Mesothelial cell of epicardium (in vitro differentiated cells): Measurements from ENCODE around the gene ARL3. TPM values are rescaled to one million over a fixed set of nuclear protein-coding genes. Genes with fewer than 3 reads are reported as not detected.
A peak's percentile ranks its signal among the peaks of the same experiment; 100 is the strongest.

Experiments
- DNase-seq, 2 experiments: peaks; one replicate each; pipeline ENCODE4 v3.0.0; 2021; ENCODE audit warnings: low spot score in 2 of 2; ENCODE audit not compliant: unreplicated experiment in 2 of 2
- H3K27ac Mint-ChIP-seq: 2 replicates; pipeline ENCODE4 v1.8.0; 2021; ENCODE audit warnings: mixed read lengths
- H3K27me3 Mint-ChIP-seq: 2 replicates; pipeline ENCODE4 v1.8.0; 2021; ENCODE audit warnings: low read depth, mixed read lengths
- H3K36me3 Mint-ChIP-seq: 2 replicates; pipeline ENCODE4 v1.8.0; 2021; ENCODE audit warnings: mixed read lengths
- H3K4me1 Mint-ChIP-seq: 2 replicates; pipeline ENCODE4 v1.8.0; 2021; ENCODE audit warnings: mixed read lengths
- H3K4me3 Mint-ChIP-seq: 2 replicates; pipeline ENCODE4 v1.8.0; 2021; ENCODE audit warnings: mild to moderate bottlenecking, moderate library complexity, mixed read lengths
- H3K9me3 Mint-ChIP-seq: 2 replicates; pipeline ENCODE4 v1.8.0; 2021; ENCODE audit warnings: mixed read lengths
- CTCF ChIP-seq: fragments of 200-600 bp; sonication (generic); IDR thresholded peaks from one replicate; pipeline ENCODE4 v1.5.0; 2021; ENCODE audit warnings: antibody characterized with exemption; ENCODE audit not compliant: unreplicated experiment
- total RNA-seq: library from RNA; stranded (reverse); gene quantifications from 3 replicates; pipeline ENCODE4 v1.2.1, GENCODE V29; 2021

The ARL3 gene
- total RNA-seq, 1 donor from 2014 or later = 13.9 TPM

GRCh38 chr10:102648889-102649796 is 65.1 kb downstream of the ARL3 start:
- Mint-ChIP-seq H3K27me3 (no peaks in the 10 kb centered on the region), H3K4me3 (peak overlapping the region; percentile 18), H3K9me3 (no peaks in the 10 kb centered on the region), H3K27ac (peak overlapping the region; percentile 77), H3K4me1 (peaks cover 56% of the 10 kb centered on the region), H3K36me3 (no peaks in the 10 kb centered on the region)
- no peak for TF ChIP-seq CTCF
- DNase-seq = no peak

GRCh38 chr10:102648269-102648888 is 65.8 kb downstream of the ARL3 start:
- no peaks in the 10 kb centered on the region for H3K36me3 Mint-ChIP-seq
- H3K27ac Mint-ChIP-seq = peak overlapping the region; percentile 9
- H3K9me3 Mint-ChIP-seq = no peaks in the 10 kb centered on the region
- H3K4me3 Mint-ChIP-seq = peak overlapping the region; percentile 40
- no peaks in the 10 kb centered on the region for H3K27me3 Mint-ChIP-seq
- peaks cover 56% of the 10 kb centered on the region for H3K4me1 Mint-ChIP-seq
- DNase-seq = no peak
- no peak for TF ChIP-seq CTCF

GRCh38 chr10:102647443-102648268 is 66.5 kb downstream of the ARL3 start:
- Mint-ChIP-seq H3K27ac (peak overlapping the region; percentile 9), H3K4me3 (peak overlapping the region; percentile 97)

GRCh38 chr10:102646610-102647442 is 67.4 kb downstream of the ARL3 start:
- Mint-ChIP-seq H3K27ac (peak overlapping the region; percentile 98), H3K4me3 (peak overlapping the region; percentile 97), H3K9me3 (no peaks in the 10 kb centered on the region), H3K27me3 (no peaks in the 10 kb centered on the region), H3K36me3 (no peaks in the 10 kb centered on the region), H3K4me1 (peaks cover 57% of the 10 kb centered on the region)
- TF ChIP-seq CTCF = no peak
- no peak for DNase-seq

More at GRCh38 chr10:102647443-102648268, 66.5 kb downstream of the ARL3 start:
- DNase-seq = no peak
- H3K36me3 Mint-ChIP-seq = no peaks in the 10 kb centered on the region
- TF ChIP-seq CTCF = no peak
- H3K27me3 Mint-ChIP-seq = no peaks in the 10 kb centered on the region
- H3K9me3 Mint-ChIP-seq = no peaks in the 10 kb centered on the region
- peaks cover 56% of the 10 kb centered on the region for H3K4me1 Mint-ChIP-seq
